DOHH2 (cell line): ENCODE measurements around the gene MGAM2.

Experiments
- EZH2phosphoT487 ChIP-seq: fragments of 200-600 bp; sonication (generic); IDR thresholded peaks from 2 replicates; pipeline ENCODE4 v1.6.1; 2017; ENCODE audit warnings: borderline replicate concordance, mild to moderate bottlenecking, antibody characterized with exemption, low read length, moderate library complexity, mixed read lengths
- TF ChIP-seq, protein P1 (sequence below): fragments of 200-600 bp; sonication (generic); IDR thresholded peaks from one replicate; pipeline ENCODE4 v1.5.1; 2014; ENCODE audit warnings: antibody characterized with exemption, mild to moderate bottlenecking, low read depth, low read length; ENCODE audit not compliant: poor library complexity, severe bottlenecking

- TF ChIP-seq, protein P1, sequence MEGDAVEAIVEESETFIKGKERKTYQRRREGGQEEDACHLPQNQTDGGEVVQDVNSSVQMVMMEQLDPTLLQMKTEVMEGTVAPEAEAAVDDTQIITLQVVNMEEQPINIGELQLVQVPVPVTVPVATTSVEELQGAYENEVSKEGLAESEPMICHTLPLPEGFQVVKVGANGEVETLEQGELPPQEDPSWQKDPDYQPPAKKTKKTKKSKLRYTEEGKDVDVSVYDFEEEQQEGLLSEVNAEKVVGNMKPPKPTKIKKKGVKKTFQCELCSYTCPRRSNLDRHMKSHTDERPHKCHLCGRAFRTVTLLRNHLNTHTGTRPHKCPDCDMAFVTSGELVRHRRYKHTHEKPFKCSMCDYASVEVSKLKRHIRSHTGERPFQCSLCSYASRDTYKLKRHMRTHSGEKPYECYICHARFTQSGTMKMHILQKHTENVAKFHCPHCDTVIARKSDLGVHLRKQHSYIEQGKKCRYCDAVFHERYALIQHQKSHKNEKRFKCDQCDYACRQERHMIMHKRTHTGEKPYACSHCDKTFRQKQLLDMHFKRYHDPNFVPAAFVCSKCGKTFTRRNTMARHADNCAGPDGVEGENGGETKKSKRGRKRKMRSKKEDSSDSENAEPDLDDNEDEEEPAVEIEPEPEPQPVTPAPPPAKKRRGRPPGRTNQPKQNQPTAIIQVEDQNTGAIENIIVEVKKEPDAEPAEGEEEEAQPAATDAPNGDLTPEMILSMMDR: no peak
- TF ChIP-seq EZH2phosphoT487: no peak
Observed at GRCh38 chr7:142228537-142229104, 117.1 kb downstream of the MGAM2 start.
